Sciatic nerve (tissue), 2 donors: Measurements from ENCODE around the gene NFATC2IP. TPM values are rescaled to one million over a fixed set of nuclear protein-coding genes. Genes with fewer than 3 reads are reported as not detected.

ENCODE experiments used
- ATAC-seq: fragments of 200-7000 bp; cut with Tn5 transposase; one replicate; pipeline ENCODE4 v1.9.1; 2020; ENCODE audit warnings: mild to moderate bottlenecking, moderate library complexity
- DNase-seq: peaks from one replicate; pipeline ENCODE4 v3.0.0-alpha.2; 2020; ENCODE audit warnings: low spot score
- intact Hi-C: fragments of 100-400 bp; cut with DNase I; formaldehyde crosslinking; loops from one replicate; pipeline ENCODE4 v1.14.2; 2022
- total RNA-seq: library from RNA; stranded (reverse); fragmentation: NEBNext Ultra II Directional; extraction: Animal tissue kit (Norgen Biotek cat#: 25700); gene quantifications from one replicate; pipeline ENCODE4 v1.2.1, GENCODE V29; 2021
- donor health status: DM: no; HTN: no; CAD: no.
- donor health status: DM: no; HTN: no; CAD: no.

The NFATC2IP gene
- total RNA-seq, 1 donor from 2014 or later = 34.5 TPM

DNA sequence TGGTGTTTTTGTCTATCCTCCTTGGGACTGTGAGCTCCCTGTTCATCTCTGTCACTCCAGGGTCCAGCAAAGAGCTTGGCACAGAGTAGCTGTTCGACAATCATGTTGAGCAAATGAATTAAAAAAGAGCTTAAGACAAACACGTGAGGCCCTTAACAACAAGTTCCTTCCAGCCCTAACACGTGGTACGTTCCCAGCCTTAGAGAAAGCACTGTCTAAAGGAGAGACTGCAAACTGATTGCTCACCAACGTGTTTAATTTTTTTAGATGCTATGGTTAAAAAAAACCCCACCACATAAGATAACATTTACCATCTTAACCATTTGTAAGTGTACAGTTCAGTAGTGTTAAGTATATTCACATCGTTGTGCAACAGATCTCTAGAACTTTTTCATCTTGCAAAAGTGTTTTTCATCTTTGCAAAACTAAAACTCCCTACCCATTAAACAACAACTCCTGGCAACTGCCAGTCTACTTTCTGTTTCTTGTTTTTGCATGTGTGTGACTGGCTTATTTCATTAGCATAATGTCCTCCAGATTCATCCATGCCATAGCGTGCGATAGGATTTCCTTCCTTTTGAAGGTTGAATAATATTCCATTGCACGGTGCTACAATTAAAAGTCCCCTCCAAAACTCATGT lies 62.3 kb downstream of the NFATC2IP start:
- intact Hi-C loops = no loop called here
- DNase-seq = no peak
- no peak for ATAC-seq

DNA sequence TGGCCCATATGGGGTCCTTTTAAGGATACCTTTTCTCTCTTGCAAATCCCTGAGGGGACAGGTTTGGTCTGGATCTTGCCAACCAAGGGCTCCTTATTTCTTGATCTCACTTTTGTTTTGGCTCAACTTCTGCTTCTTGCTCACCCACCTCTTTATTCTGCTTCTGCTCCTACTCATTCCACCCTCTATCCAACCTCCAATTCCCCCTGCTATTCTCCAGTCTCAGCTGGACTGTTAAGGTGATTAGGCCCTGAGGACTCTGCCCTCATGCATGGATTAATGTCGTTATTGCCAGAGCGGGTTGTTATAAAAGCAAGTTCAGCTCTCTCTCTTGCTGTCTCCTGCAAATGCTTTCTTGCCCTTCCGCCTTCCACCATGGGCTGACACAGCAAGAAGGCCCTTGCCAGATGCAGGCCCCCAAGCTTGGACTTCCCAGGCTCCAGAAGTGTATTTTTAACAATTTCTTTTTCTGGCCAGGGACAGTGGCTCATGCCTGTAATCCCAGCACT lies 63.9 kb downstream of the NFATC2IP start:
- no peak for DNase-seq
- intact Hi-C loops = no loop called here
- no peak for ATAC-seq

Other genes with a start within 250 kb of the NFATC2IP start
- gene EIF3C, start 239.5 kb upstream of the NFATC2IP start, total RNA-seq = 306 TPM
- gene NPIPB9, start 199.2 kb upstream of the NFATC2IP start, total RNA-seq = 1.6 TPM
- 116 TPM for gene ATXN2L, start 127.9 kb upstream of the NFATC2IP start, total RNA-seq
- gene TUFM, start 104.6 kb upstream of the NFATC2IP start, total RNA-seq = 69.4 TPM
- gene SH2B1, start 87.1 kb upstream of the NFATC2IP start, total RNA-seq = 67.0 TPM
- 0.89 TPM for gene ATP2A1, start 72.4 kb upstream of the NFATC2IP start, total RNA-seq
- 16.4 TPM for gene RABEP2, start 25.7 kb upstream of the NFATC2IP start, total RNA-seq
- 1.4 TPM for gene CD19, start 19.0 kb upstream of the NFATC2IP start, total RNA-seq
- gene SPNS1, start 23.8 kb downstream of the NFATC2IP start, total RNA-seq = 22.5 TPM
- 5.8 TPM for gene LAT, start 34.1 kb downstream of the NFATC2IP start, total RNA-seq